Fibroblast of skin of right quadriceps (primary cell): ENCODE results near the gene FKBP15.
"Not testable (repeated sequence)": the region's sequence is repeated elsewhere in the genome, so short reads cannot be mapped to it uniquely, and the experiment has no call there.

Experiments used
- DNase-seq: peaks from one replicate; pipeline ENCODE4 v3.0.0-alpha.2; 2013

Gene FKBP15

GRCh38 chr9:113178087-113178486, 43.0 kb downstream of the FKBP15 start:
- peak; percentile 7 for DNase-seq

- no peak for DNase-seq
Measured at GRCh38 chr9:113177251-113177650, 43.8 kb downstream of the FKBP15 start.

GRCh38 chr9:113176803-113177202, 44.3 kb downstream of the FKBP15 start:
- no peak for DNase-seq

GRCh38 chr9:113173341-113173740, 47.7 kb downstream of the FKBP15 start:
- no peak for DNase-seq

GRCh38 chr9:113168809-113169208, 52.3 kb downstream of the FKBP15 start:
- DNase-seq: no peak

- no peak for DNase-seq
Measured at GRCh38 chr9:113166039-113166438, 55.0 kb downstream of the FKBP15 start.

GRCh38 chr9:113164536-113165300, 56.4 kb downstream of the FKBP15 start:
- DNase-seq: peak; percentile 58

GRCh38 chr9:113163001-113163400, 58.1 kb downstream of the FKBP15 start:
- DNase-seq: no peak

- no peak for DNase-seq
Measured at GRCh38 chr9:113160571-113160970, 60.5 kb downstream of the FKBP15 start.

GRCh38 chr9:113158446-113158845, 62.6 kb downstream of the FKBP15 start:
- DNase-seq: no peak

- no peak for DNase-seq
Measured at GRCh38 chr9:113156880-113157279, 64.2 kb downstream of the FKBP15 start.

GRCh38 chr9:113155911-113156588, 65.0 kb downstream of the FKBP15 start:
- no peak for DNase-seq

GRCh38 chr9:113154946-113155345, 66.1 kb downstream of the FKBP15 start:
- DNase-seq: no peak

- peak; percentile 25 for DNase-seq
Measured at GRCh38 chr9:113154471-113154870, 66.6 kb downstream of the FKBP15 start.

- DNase-seq: no peak
Measured at GRCh38 chr9:113153599-113153998, 67.5 kb downstream of the FKBP15 start.

GRCh38 chr9:113152699-113153098, 68.4 kb downstream of the FKBP15 start:
- peak; percentile 38 for DNase-seq

- no peak for DNase-seq
Measured at GRCh38 chr9:113151696-113152630, 69.1 kb downstream of the FKBP15 start.

- DNase-seq: peak; percentile 81
Measured at GRCh38 chr9:113150670-113151611, 70.1 kb downstream of the FKBP15 start, which contains the start of gene SLC31A2. SLC31A2 (plus strand) TSS chr9:113151007; CDS start chr9:113151075, 68 bp downstream.

GRCh38 chr9:113149561-113149960, 71.5 kb downstream of the FKBP15 start:
- DNase-seq: not testable (repeated sequence)

- no peak for DNase-seq
Measured at GRCh38 chr9:113148781-113149510, 72.1 kb downstream of the FKBP15 start.

- no peak for DNase-seq
Measured at GRCh38 chr9:113148372-113148705, 72.7 kb downstream of the FKBP15 start.
